PC-3 (cell line): ENCODE results near the gene MAMDC2.

Experiments used
- EZH2phosphoT487 ChIP-seq: fragments of 300-600 bp; sonication (generic); IDR thresholded peaks from 2 replicates; pipeline ENCODE4 v1.6.1; 2018; ENCODE audit warnings: mild to moderate bottlenecking, antibody characterized with exemption, low read length, borderline replicate concordance
- TF ChIP-seq, protein P1 (sequence below): fragments of 300-600 bp; sonication (generic); conservative IDR thresholded peaks from 2 replicates; pipeline ENCODE4 v1.5.1; 2017; ENCODE audit warnings: antibody characterized with exemption, low read depth, mild to moderate bottlenecking, low read length

DNA sequence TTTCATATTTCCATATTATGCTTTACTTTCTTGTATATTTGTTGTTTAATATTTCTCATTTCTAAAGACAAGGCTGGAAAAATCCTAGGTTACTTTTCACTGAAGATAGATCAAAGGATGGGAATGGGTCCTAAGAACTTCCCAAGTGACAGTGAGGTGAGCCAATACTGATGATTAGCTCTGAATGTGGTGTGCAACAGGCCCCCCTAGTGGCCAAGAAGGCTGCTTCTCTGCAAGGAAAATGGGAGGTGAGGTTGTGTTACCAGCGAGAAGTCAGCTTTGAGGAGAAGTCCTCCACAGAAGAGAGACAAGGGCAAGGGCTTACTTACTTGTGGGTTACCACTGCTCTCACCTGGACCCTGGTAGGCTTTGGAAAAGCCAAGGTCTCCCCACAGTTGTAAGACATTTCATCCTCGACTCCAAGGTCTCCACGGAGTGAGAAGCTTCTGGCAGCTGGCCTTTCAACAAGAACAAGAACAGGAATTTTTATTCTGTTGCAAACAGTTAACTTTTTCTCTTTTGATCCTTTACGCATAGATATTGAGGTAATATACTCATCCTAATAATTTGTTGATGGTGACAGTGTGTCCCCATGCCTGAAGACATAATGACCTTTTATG is 69.9 kb downstream of the MAMDC2 start:
- TF ChIP-seq, protein P1, sequence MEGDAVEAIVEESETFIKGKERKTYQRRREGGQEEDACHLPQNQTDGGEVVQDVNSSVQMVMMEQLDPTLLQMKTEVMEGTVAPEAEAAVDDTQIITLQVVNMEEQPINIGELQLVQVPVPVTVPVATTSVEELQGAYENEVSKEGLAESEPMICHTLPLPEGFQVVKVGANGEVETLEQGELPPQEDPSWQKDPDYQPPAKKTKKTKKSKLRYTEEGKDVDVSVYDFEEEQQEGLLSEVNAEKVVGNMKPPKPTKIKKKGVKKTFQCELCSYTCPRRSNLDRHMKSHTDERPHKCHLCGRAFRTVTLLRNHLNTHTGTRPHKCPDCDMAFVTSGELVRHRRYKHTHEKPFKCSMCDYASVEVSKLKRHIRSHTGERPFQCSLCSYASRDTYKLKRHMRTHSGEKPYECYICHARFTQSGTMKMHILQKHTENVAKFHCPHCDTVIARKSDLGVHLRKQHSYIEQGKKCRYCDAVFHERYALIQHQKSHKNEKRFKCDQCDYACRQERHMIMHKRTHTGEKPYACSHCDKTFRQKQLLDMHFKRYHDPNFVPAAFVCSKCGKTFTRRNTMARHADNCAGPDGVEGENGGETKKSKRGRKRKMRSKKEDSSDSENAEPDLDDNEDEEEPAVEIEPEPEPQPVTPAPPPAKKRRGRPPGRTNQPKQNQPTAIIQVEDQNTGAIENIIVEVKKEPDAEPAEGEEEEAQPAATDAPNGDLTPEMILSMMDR: peak; percentile 79
- TF ChIP-seq EZH2phosphoT487: no peak
